Neural cell (in vitro differentiated cells): ENCODE data around the gene SMIM7.

ENCODE experiments used
- CTCF ChIP-seq: fragments of 450-650 bp; IDR thresholded peaks from 2 replicates; pipeline ENCODE4 v1.5.1; 2014; ENCODE audit warnings: antibody characterized with exemption, mild to moderate bottlenecking, moderate library complexity; ENCODE audit not compliant: poor library complexity, severe bottlenecking
- POLR2AphosphoS5 ChIP-seq: IDR thresholded peaks from 2 replicates; pipeline ENCODE4 v1.6.1; 2012

GRCh38 chr19:16702123-16702522 is 42.2 kb upstream of the SMIM7 start:
- TF ChIP-seq CTCF (no peak), POLR2AphosphoS5 (no peak)
